ENCODE measurements around the gene GLTP. TPM values are rescaled to one million over a fixed set of nuclear protein-coding genes. Genes with fewer than 3 reads are reported as not detected.

The GLTP gene
- total and polyA plus RNA-seq, 2 of the 4 experiments (the other 2 are of a cell fraction): 34.4 to 58.4 TPM

GRCh38 chr12:109831929-109832328, 48.4 kb downstream of the GLTP start:
- no peak for TF ChIP-seq MXI1 (IDR thresholded peaks at IDR 0.05; ENCODE audit: borderline replicate concordance, low read depth, low read length)
- TF ChIP-seq CEBPB (IDR thresholded peaks at IDR 0.05; ENCODE audit: low read depth, low read length): no peak
- TF ChIP-seq SMC3 (IDR thresholded peaks at IDR 0.05; ENCODE audit: low read depth, low read length): no peak
- no peak for TF ChIP-seq FOS (IDR thresholded peaks at IDR 0.05; ENCODE audit: low read depth, low read length)
- no peak for TF ChIP-seq RFX5 (IDR thresholded peaks at IDR 0.05; ENCODE audit: low read depth, low read length)
- TF ChIP-seq CHD1 (IDR thresholded peaks at IDR 0.05; ENCODE audit: low read depth, low read length): no peak
- TF ChIP-seq MAFK (IDR thresholded peaks at IDR 0.05; ENCODE audit: low read depth, low read length): no peak
- no peak for TF ChIP-seq POLR2A (IDR thresholded peaks at IDR 0.05; ENCODE audit: low read depth, low read length)
- no peak for TF ChIP-seq RCOR1 (IDR thresholded peaks at IDR 0.05; ENCODE audit: insufficient replicate concordance, low read length)
- no peak for TF ChIP-seq NFE2L2 (IDR thresholded peaks at IDR 0.05; ENCODE audit: low read depth, low read length)
- no peak for TF ChIP-seq ELK1 (IDR thresholded peaks at IDR 0.05; ENCODE audit: borderline replicate concordance, low read depth, low read length)
- no peak for TF ChIP-seq RAD21 (IDR thresholded peaks at IDR 0.05; ENCODE audit: low read length)
- no peak for TF ChIP-seq MAZ (IDR thresholded peaks at IDR 0.05; ENCODE audit: borderline replicate concordance, low read depth, low read length)
- no peak for TF ChIP-seq BHLHE40 (IDR thresholded peaks at IDR 0.05; ENCODE audit: low read depth, low read length)
- TF ChIP-seq USF2 (IDR thresholded peaks at IDR 0.05; ENCODE audit: low read depth, low read length): no peak
- no peak for TF ChIP-seq CTCF (conservative IDR thresholded peaks at IDR 0.05; ENCODE audit: low read depth, low read length)
- Histone ChIP-seq H3K23ac (ENCODE audit: low read depth, low read length) (no peak overlapping the region), H3K4me1 (ENCODE audit: control insufficient read depth, insufficient read depth, low read length) (peaks cover 2% of the 10 kb centered on the region; the same call in 1 of the 2 replicates), H2BK120ac (ENCODE audit: low read depth, low read length) (no peak overlapping the region), H3K56ac (ENCODE audit: extremely low read depth, insufficient read depth, low read length) (no peak overlapping the region), H3K36me3 (ENCODE audit: control insufficient read depth, insufficient read depth, low read length) (no peaks in the 10 kb centered on the region), H3K14ac (replicated peaks; ENCODE audit: low read depth, low read length) (no peak overlapping the region), H3K4me3 (ENCODE audit: insufficient read depth, low read depth, low read length) (no peak overlapping the region), H2BK20ac (ENCODE audit: low read depth, low read length) (no peak overlapping the region), H3K27me3 (ENCODE audit: control insufficient read depth, insufficient read depth, low read length) (no peaks in the 10 kb centered on the region), H3K9ac (ENCODE audit: low read depth, low read length) (no peak overlapping the region), H4K91ac (ENCODE audit: insufficient read depth, low read depth, low read length) (no peak overlapping the region), H4K5ac (ENCODE audit: low read depth, low read length) (no peak overlapping the region), H4K8ac (ENCODE audit: low read depth in 2 of 2, low read length in 2 of 2) (no peak overlapping the region), H2BK5ac (ENCODE audit: low read depth, low read length, poor library complexity, severe bottlenecking) (no peak overlapping the region), H3K79me1 (ENCODE audit: low read depth in 1 of 2, low read length in 2 of 2) (0 out of 4 replicates have a peak, but pooled peaks cover 0 to 3% of the 10 kb centered on the region in 2 experiments), H2BK15ac (ENCODE audit: low read depth, low read length) (no peak overlapping the region), H3K4me2 (ENCODE audit: low read depth, low read length) (no peak overlapping the region), H3K9me3 (ENCODE audit: control insufficient read depth, insufficient read depth, low read length) (no peaks in the 10 kb centered on the region), H2AK5ac (ENCODE audit: low read depth, low read length) (no peak overlapping the region), H2AK9ac (replicated peaks; ENCODE audit: low read depth, low read length, poor library complexity) (no peak overlapping the region), H3K9me1 (ENCODE audit: insufficient read depth, low read length) (no peaks in the 10 kb centered on the region), H3K18ac (ENCODE audit: low read depth, low read length) (no peak overlapping the region), H2AFZ (replicated peaks; ENCODE audit: low read length, poor library complexity) (no peak overlapping the region), H3K27ac (ENCODE audit: insufficient read depth, low read length) (no peak overlapping the region), H4K20me1 (ENCODE audit: insufficient read depth, low read length) (no peaks in the 10 kb centered on the region; the same call in 1 of the 2 replicates), H3K4ac (ENCODE audit: low read depth, low read length) (no peak overlapping the region)
- BruUV-seq (replicated peaks): no TSS peak
- in situ Hi-C loops (cut with MboI; ENCODE audit: low sequenced_read_pairs) (no loop called here), dilution Hi-C loops (cut with HindIII; ENCODE audit: low sequenced_read_pairs, unreplicated experiment) (no loop called here), intact Hi-C loops (cut with micrococcal nuclease) (no loop called here)
- ATAC-seq (ENCODE audit: low read depth) (no peak), DNase-seq (no peak)
- WGBS, 2 experiments (ENCODE audit: extremely low coverage in 2 of 2, insufficient read length in 1 of 2): 73% methylated on average over 5 of the region's 9 CpGs; no CpG with 5 or more reads in 1 of the 2 experiments
- ChIA-PET CTCF (interaction anchor here (1.0 to 1.9 kb wide), 2 partner anchors 13 to 14 kb away, joined by 3 to 11 read pairs; no protein-coding TSS in a partner anchor), POLR2A (ENCODE audit: unreplicated experiment) (no interaction called here)
